GM04503 (cell line): Measurements from ENCODE around the gene PBRM1.

Experiments
- DNase-seq: peaks from one replicate; pipeline ENCODE4 v3.0.0-alpha.2; 2012; ENCODE audit warnings: low read depth

The PBRM1 gene

DNA sequence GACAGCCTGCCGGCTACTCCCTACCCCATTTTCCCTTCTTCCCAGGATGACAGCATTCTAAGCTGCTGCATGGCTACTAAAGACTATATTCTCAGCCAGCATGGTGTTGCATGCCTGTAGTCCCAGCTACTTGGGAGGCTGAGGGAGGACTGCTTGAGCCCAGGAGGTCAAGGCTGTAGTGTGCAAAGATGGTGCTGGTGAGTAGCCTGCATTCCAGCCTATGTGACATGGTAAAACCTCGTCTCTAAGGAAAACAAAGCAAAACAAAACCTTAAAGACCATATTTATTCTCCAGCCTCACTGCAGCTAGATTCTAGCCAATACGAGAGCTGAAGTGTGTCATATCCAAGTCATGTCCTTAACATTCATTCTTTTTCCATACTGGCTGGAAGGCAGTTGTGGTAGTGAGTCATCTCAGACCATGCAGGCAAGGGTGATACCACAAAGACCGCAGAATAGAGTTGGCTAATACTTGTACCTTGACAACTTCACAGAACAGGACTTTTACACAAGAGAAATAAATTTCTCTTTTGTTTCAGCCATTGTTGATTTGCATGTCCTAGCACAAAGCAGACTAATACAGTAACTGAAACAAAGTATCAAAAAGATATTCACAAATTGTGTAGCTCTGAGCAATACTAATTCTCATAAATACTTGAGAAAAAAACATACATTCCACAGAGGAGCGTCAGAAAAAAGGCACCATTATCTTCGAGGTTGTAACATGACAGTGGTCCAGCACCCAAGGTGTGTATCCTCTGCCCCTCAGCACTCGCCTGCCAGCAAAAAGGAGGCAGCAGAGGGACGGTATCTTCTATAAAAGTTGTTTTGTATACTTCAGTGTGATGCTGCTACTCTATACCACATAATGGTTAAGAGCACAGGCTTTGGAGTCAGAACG, 14.8 kb downstream of the PBRM1 start:
- peak; percentile 100 for DNase-seq

DNA sequence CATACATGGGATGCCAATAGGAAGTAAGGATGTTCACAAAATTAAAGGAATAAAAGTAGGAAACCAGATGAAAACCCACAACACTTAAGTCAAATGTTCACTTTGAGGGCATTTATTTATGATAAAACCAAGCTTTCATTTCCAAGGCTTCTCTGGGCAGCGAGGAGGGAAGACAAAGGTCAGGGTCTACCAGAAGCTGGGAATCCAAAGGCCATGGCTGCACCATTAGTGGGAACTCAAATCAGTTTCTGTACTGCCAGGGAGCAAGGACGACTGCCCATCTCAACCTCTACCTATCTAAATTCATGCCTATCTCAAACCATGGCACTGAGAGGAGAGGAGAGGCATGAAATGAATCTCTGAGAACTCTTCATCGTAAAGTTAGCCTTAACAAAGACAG, 22.6 kb downstream of the PBRM1 start:
- DNase-seq: no peak

DNA sequence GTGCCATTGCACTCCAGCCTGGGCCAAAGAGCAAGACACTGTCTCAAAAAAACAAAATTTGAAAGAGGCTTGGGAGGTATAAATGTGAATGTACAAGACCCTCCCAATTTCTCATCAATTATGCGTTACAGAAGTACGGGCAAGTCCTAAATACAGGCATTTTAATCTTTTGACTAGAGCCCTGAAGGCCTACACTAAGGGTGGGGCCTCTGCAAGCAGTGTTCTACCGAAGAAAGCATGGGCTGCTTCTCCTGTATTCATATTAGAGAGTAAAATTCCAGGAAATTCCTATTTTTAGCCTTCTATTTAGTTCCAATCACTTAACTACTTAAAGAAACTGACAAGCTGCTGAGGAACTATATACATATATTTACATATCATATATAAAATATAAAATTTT, 25.7 kb downstream of the PBRM1 start:
- DNase-seq: no peak

DNA sequence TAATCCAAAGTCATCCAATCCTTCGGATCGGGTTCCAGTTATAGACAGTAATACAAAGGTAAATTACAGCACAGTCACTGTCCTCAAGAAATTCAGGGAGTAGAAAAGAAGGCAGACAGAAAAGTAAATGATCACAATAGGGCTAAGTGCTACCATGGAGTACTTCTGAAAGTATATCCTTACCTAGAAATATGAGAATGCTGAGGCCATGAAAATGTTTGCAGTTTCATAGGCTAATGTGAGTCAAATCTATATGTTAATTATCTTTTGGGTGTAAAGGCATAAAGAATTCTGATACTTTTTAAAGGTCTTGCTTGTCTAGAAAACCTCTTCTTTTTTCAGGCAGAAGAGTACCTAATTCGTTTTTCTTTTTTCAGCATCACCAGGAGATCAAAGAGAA, 29.8 kb downstream of the PBRM1 start:
- no peak for DNase-seq

DNA sequence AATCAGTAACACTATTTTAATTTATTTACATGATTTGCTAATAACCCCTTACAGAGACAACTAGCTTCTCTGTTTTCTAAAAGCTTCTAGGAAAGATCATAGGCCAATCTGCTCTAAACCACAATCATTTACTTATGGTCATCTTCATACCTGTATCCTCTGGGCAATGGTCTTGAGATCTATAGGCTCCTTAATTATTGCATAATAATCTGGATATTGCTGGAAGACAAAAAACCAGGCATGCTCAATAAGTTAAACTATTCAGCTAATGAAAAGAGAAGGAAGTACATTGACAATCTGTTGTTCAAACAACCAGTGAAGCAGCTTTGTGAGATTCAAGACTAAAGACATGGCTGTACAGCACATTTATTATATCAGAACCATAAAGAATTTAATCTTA, 34.1 kb downstream of the PBRM1 start:
- no peak for DNase-seq

DNA sequence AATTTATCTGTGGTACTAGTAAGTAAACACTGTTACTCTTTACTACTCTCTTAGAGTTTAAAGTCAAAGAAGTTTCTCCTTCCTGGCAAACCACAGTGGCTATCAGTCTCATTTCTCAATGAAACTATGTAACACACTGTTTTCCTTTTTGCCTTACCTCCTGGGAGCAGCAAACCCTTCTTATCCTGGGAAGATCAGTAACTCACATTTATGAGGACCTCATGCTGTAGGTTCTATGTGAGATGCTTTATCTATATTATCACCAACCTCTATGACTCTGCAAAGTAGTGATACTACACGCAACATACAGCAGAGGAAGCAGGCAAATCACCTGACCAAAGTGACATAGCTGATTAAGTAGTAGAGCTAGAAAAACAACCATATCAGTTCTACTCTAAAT, 35.3 kb downstream of the PBRM1 start:
- no peak for DNase-seq

DNA sequence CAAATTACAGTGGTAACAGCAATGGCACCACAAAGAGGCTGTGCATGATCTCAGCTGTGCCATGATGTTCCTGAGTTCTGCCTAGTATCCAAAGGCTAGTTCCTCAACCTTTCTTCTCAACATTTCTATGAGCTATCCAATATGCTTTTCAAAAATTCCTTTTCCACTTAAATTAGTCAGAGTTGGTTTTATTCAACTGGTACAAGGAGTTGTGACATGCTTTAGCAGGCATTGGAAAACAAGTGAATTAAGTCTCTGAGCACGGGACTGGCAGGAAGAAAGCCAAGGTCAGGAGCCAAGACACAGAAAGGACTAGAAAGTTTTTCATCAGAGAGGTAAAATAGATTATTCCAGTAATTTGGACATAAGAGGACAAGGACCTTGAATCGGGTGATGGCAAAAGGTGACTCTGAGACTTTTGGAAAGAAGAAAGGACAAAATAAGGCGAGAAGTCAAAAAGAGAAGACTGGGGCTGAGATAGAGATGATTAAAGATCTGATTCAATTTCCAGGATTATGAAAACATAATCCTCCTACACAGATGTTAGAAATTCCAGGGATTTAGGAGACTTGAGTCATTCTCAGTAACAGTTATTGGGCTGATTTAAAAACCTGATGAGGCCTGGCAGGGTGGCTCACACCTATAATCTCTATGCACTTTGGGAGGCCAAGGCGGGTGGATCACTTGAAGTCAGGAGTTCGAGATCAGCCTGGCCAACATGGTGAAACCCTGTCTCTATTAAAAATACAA, 36.1 kb downstream of the PBRM1 start:
- DNase-seq: no peak

DNA sequence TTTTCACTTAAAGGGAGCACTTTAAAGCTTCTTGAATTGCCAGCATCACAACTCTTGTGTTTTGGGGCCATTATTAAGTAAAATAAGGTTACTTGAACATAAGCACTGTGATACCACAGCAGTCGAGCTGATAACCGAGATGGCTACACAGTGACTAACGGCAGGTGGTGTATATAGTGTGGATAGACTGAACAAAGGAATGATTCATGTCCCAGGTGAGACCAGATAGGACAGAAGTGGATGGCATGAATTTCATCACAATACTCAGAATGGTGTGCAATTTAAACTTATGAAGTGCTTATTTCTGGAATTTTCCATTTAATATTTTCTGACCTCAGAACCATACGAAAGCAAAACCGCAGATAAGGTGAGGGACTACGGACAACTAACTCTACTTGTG, 40.2 kb downstream of the PBRM1 start:
- DNase-seq: no peak

DNA sequence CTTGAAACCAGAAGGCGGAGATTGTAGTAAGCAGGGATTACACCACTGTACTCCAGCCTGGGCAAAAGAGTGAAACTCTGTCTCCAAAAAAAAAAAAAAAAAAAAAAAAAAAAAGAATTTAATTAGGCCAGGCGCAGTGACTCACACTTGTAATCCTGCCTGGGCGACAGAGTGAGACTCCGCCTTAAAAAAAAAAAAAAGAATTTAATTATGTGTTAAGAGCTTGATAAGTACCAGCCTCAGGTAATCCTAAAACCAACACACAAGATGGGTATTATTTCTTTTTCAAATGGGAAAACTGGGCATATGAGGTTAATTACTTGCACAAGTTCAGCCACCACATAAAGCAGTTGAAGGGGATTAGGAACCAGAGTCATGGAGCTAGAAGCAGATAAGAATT, 49.0 kb downstream of the PBRM1 start:
- peak; percentile 11 for DNase-seq

DNA sequence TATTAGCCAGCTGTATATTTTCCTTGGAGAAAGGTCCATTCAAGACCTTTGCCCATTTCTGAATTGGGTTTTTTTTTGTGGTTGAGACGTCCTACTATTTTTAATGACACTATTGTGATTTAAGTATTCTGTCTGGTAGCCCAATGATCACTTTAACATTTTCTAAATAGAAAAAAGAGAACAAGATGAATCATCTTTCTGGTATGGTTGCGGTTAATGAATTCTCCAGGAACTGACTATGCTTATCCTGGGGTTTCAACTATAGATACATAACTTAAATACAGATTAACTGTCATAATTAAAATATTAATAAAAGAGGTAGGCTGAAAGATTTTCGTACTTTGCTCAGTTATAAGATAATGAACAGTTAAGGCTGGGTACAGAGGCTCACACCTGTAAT, 51.9 kb downstream of the PBRM1 start:
- no peak for DNase-seq

DNA sequence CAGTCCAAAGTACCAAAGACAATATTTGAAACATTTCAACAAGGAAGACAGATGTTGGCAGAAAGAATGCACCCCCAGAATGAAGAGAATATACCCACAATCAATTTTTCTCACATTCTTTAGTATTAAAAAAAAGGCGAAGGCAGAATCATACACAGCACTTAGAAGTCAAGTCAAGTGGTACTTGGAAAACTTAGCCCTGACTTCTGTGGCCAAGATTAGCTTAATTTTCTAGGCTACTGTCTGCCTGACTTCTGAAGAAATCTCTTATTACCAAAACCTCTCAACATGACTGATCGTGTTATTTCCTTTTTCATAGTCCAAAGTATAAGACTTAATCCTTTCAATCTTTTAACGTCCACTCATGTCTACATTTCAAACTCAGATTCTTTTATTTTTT, 60.7 kb downstream of the PBRM1 start:
- no peak for DNase-seq

DNA sequence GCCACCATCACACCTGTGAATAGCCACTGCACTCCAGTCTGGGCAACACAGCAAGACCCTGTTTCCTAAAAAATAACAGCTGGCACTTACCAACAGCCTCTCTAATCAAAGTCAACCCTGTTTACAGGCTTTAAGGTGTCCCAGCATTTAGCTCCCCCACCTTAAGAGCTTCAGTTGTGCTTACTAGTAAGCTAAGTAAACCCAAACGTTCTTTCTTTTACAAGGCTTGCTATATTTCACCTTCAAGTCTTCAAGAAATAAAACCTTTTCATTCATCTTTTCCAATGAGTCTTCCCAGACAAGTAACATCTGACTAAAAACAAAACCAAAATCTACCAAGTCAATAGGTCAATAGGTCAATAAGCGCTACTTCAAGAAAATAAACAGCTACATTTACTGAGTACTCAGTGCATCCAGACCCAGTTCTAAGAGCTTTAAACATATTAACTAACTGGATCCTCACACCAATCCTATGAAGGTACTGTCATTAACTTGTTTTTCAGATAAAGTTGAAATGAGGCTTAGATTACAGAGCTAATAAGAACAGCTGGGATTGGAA, 62.4 kb downstream of the PBRM1 start:
- no peak for DNase-seq

DNA sequence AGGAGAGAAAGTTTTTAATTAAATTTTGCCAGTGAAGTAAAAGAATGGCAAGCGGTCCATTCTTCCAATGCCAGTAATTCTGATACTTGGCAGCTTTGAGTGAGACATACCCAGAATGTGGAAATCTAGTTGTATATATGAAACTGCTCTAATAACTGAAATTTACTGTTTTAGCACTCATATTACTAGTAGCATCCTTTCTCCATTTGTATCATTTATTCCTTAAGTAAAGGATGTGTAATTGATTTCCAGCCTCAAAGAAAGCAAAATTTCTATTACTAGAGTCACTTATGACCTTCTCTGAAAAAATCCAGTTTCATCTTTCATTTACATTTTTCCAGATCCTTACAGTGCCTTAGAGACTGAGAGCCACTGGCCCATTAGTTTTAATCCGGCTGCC, 65.1 kb downstream of the PBRM1 start:
- DNase-seq: no peak

DNA sequence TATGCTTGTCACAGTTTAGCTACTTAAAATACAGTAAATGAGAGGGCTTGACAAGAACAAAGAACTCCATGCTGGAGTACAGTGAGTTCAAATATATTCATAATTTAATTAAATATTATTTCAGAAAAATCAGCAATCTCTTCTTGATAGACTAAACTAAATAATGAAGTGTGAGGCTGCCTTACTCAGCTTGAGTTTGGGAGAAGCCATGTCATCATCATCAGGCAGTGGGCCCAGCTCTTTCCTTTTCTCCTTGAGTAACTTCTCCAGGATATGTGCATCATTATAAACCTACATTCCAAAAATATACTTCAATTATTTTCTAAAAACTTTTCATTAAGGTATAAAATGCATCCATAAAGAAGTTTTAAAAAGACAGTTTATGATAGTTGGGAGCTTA, 70.5 kb downstream of the PBRM1 start:
- no peak for DNase-seq

DNA sequence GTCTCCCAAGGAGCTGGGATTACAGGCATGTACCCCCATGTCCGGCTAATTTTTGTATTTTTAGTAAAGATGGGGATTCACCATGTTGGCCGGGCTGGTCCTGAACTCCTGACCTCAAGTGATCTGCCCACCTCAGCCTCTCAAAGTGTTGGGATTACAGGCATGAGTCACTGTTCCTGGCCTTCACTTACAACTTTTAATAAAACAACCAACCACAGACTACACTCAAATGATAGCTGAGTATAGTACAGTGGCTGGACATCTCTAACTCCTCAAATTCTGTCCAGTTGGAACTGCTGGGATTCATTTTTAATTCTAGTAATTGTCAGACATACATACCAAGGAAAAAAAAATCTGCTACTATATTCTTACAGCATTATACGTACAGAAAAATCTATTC, 71.0 kb downstream of the PBRM1 start:
- DNase-seq: no peak

DNA sequence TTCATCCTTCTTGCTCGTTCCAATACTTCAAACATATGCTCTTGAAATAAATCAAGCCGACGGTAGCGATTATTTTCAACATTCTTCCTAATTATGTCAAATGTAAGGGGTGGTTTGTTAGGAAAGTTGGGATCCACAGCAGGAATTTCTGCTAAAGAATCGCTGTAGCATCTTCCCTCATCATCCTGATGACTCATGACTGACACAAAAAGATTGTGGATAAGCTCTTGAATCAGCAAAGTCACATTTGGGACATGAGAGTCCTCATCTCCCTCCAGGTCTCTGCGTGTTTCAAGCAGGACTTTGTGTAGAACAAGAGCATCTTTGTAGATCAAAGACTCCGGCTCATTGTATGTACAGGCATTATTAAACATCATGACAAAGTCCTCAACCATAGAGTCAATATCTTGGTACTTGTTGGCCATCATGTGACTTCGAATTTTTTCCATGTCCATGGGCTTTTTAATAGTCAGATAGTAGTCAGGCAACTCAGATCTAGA, 76.3 kb downstream of the PBRM1 start:
- DNase-seq: no peak

DNA sequence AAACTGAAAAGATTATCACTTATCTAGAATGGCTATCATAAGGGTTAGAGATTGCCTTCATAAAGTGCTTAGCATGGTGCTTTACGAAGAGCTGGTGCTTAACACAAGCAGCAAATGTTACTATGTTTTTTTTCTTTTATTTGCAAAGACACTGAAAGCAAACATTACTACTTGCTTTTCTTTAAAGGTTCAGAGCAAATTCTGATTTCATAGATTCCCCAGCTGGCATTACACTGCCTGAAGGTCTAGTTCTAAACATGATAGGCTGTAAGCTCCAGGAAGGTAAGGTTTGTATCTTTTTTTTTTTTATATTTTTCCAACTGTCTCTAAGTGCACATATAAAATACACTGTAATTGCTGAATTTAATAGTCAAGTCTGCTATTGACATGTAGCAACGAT, 77.4 kb downstream of the PBRM1 start:
- DNase-seq: no peak

DNA sequence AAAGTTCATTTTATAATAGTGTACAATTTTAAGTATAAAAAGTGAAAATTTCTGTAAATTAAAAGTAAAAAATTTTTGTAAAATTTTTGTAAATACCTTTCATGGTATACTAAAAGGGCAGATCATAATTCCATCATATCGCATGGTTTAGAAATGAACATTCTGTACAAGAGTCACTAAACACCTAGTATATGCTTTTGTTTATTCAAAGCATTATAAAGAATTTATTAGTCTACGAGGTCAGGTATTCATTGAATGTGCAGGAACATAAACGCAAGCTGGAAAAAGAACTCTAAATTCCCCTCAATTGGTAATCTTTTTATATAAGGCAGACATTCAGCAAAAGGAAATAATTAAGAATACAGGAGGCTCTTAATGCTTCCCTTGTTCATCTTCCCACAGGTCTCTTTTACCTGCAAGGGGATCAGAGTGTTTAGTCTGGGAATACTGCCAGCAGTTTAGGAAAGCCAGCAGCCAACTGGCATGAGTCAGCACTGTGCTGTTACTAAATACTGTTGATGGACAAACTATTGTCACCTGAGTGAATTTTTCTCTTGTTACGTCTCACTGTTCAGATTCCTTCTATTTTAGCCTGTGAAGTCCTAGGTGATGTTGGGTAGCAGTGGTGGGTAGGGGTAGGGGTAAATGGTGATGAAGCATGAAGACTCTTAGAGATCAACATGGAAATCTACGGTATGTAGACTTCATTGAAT, 79.2 kb downstream of the PBRM1 start:
- DNase-seq: no peak

DNA sequence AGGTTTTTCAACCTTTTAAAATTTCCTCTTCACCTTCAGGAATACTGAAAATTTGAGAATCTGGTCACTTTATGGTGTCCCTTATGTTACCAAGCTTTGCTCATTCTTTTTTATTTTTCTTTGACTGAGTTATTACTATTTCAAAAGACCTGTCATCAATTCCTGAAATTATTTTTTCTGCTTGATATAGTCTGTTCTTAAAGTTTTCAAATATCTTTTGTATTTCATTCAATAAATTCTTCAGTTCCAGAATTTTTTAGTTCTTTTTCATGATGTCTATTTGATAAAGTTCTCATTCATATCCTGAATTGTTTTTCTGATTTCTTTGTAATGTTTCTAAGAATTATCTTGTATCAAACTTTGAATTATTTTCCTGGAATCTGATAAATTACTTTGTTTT, 85.5 kb downstream of the PBRM1 start:
- DNase-seq: no peak

DNA sequence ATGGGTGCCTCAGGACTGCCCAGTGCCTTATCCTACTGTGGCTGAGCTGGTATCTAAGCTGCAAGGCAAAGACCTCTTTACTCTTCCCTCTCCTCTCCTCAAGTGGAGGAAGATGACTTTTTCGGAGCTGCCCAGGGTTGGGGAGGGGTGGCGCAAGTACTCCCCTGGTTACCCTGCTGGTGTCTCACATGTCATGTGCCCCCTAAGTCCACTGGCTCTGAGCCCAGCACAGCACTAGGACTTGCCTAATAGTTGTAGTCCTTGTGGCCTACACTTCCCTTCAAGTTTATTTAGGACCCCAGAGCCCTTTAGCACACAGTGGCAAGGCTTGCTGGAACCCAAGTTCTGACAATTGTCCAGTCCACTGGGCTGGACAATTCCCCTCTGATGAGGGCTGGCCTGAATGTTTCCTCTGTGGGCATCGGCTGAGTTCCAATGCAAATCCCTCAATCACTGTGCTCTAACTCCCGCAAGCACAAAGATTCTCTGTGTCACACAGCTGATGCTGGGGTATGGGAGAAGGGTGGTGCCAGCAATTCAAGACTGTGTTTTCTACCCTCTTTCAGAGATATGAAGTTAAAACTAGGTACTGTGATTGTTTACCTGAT, 89.0 kb downstream of the PBRM1 start:
- DNase-seq: no peak

DNA sequence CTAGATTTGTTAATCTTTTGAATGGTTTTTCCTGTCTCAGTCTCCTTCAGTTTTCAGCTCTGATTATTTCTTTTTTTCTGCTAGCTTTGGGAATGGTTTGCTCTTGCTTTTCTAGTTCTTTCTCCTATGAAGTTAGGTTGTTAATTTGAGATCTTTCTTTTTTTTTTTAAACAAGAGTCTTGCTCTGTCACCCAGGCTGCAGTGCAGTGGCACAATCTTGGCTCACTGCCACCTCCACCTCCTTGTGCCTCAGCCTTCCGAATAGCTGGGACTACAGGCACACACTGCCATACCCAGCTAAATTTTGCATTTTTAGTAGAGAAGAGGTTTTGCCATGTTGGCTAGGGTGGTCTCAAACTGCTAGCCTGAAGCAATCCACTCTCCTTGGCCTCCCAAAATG, 92.6 kb downstream of the PBRM1 start:
- DNase-seq: no peak
